GDM1 (cell line): ENCODE measurements around the gene DXO.

Experiments
- DNase-seq: peaks from one replicate; lab custom pipeline; 2025; lab: John Stamatoyannopoulos, UW

DXO gene

DNA sequence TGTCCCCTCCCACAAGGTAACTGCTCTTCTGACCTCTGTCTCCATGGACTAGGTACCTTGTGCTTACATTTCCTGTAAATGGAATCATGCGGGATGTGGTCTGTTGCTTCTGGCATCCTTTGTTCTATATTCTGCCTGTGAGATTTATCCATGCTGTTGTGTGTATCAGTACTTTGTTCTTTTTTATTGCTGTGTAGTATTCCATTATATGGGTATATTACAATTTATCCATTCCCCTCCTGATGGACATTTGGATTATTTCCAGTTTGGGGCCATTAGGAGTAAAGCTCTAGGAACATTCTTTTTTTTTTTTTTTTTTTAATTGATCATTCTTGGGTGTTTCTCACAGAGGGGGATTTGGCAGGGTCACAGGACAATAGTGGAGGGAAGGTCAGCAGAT, 41.0 kb downstream of the DXO start:
- no peak for DNase-seq

DNA sequence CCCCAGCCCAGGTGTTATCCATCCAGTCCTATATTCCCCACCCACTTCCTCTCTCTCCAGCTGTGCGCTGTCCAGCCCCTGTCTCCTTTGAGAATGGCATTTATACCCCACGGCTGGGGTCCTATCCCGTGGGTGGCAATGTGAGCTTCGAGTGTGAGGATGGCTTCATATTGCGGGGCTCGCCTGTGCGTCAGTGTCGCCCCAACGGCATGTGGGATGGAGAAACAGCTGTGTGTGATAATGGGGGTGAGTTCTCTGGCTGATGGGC, 43.3 kb downstream of the DXO start:
- DNase-seq = no peak

DNA sequence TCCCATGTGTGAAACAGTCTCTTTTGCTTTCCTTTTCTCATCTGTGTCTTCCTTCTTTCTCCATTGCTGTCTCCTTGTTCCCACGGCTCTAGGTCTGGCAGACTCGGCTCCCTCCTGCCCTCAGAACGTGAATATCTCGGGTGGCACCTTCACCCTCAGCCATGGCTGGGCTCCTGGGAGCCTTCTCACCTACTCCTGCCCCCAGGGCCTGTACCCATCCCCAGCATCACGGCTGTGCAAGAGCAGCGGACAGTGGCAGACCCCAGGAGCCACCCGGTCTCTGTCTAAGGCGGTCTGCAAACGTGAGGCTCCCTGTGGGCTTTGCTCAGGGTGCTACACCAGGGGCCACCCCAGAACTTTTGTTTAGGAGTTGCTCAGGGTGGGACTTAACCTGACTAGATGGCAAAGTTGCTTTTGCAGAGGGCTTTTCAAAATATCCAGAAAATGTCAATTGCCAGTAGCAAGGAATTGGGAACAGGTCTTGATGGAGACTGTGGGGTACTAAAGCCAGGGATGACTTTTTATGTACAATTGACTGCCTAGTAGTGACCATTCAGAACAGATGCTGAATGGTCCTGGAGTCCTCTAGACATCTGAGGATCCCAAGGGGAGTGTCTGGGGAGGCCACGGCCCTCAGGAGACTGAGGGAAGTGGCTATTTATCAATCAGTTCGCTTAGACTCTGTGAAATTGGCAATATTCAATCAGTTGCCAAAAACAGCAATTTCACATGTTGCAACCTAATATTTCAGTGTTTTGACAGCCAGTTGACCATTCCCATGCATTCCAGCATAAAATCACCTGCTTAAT, 43.9 kb downstream of the DXO start:
- no peak for DNase-seq

DNA sequence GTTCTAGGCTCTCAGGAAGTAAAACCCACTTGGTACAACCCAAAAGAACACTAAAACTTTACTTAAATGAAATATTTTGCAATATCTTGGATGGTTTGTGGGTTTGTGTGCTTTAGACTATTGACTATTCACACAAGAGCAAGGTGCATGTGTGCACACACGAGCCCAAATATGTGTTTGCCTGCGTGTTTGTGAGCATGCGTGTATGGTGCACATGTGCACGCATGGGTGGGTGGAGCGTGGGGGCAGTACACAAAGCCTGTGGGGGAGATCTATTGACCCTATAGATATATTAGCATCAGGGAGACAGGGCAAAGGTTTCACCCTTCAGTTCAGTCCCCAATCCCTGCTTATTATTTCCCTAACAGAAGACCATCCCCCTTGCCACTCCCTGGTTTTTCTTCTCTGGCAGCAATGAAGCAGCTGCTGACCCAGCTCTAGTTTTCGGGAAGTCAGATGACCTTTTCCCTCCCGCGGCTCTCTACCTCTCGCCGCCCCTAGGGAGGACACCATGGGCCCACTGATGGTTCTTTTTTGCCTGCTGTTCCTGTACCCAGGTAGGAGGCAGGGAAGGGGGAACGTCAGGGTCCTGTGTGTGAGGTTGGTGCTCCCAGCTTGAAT, 44.6 kb downstream of the DXO start, which contains the start of gene C2:
C2 (plus strand) TSS at position 476 of the 621 bp plus-strand sequence; CDS start at position 512, 36 bp downstream.
- no peak for DNase-seq

DNA sequence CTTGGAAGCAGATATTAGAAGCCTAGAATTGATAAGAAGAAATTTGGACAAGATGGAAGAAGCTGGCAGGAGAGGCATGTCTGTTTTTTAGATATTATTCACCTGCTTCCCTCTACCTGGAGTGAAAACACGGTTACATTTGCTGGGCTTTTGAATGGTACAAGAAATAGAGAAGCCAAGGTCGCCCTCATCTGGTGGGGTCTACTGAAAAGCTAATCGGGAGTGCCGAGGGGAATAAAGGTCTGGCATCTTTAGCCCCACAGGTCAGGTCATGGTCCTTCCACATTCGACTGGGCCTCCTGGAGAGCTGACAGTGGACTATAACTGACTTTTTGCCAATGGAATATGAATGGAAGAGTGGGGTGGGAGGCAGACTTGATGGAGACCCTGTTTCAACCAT, 49.0 kb downstream of the DXO start:
- DNase-seq = no peak

DNA sequence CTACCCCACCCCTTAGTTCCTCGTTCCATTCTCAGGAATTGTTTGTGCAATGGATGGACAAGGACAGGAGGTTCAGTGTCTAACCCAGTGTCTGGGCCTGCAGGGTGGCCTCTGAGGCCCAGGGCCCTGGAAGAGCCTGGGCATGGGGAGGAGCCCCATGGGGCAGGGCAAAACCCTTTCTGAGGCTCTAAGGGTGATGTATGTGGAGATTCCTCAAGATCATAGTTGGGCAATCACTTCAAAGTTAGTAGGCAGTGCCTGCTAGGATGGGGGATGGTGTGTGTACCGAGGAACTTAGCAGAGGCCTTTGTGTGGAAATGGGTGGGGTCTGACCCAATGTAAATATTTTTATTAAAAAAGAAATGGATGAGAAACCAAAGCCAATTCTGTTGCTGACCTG, 51.1 kb downstream of the DXO start:
- no peak for DNase-seq
